ENCODE results near the gene DHRS1.

The DHRS1 gene

GRCh38 chr14:24260780-24261157 lies 38.8 kb downstream of the DHRS1 start:
- Histone ChIP-seq H3K4me1 (ENCODE audit: insufficient read depth, low read length) (no peaks in the 10 kb centered on the region), H3K9ac (ENCODE audit: low read depth, low read length) (no peak overlapping the region), H3K79me2 (ENCODE audit: insufficient read depth, low read length) (no peaks in the 10 kb centered on the region), H4K20me1 (ENCODE audit: insufficient read depth, low read length) (no peaks in the 10 kb centered on the region), H3K27ac (ENCODE audit: low read length) (no peak overlapping the region), H3K4me2 (ENCODE audit: insufficient read depth, low read length) (no peak overlapping the region), H3K4me3 (ENCODE audit: low read depth in 1 of 2, low read length in 2 of 2) (no peak overlapping the region), H3K27me3 (ENCODE audit: insufficient read depth, low read length, poor library complexity) (no peaks in the 10 kb centered on the region), H3K36me3 (ENCODE audit: insufficient read depth, low read length) (no peaks in the 10 kb centered on the region), H2AFZ (ENCODE audit: low read depth, low read length) (no peak overlapping the region), H3K9me3 (ENCODE audit: insufficient read depth, low read length, severe bottlenecking) (no peaks in the 10 kb centered on the region)
- no peak for DNase-seq
- ATAC-seq (ENCODE audit: insufficient read depth, low read depth) = no peak
- TF ChIP-seq CTCF (IDR thresholded peaks at IDR 0.05; ENCODE audit: borderline replicate concordance, extremely low read depth, low read length, poor library complexity, severe bottlenecking) = no peak
- no peak for TF ChIP-seq EZH2 (IDR thresholded peaks at IDR 0.05; ENCODE audit: borderline replicate concordance, low read depth, low read length, severe bottlenecking)

DNA sequence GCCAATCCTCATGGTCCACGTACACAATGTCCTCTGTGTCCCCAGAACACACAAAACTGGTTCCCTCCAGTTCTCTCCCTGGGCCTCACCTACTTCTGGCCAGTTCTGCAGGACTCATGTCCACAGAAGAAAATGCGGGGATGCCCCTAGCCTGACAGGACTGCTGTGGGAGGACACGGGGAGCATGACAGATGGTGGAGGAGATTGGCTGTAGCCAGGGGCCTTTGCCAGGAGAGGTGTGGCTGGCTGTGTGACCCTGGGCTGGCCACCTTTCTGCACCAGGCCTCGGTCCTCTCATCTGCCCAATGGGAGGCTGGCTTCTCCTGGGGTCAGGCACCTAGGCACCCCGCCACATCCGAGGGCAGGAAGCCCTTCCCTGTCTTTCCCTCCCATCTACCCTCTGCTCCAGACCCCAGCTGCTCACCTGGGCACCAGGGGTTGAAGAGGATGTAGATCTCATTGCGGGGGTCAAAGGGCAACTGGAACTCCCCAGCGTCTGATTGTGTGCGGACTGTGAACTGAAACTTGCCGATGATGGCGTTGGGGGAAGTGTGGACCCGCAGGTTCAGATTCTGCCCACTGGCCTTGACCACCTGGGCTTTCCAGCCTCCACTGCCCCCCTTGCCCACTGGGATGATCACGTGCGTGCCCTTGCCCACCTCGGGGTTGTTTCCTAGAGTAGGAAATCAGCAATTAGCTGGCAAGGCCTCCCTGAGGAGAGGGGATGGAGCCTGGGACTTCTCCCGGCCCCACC lies 39.4 kb downstream of the DHRS1 start:
- Histone ChIP-seq H3K9ac (ENCODE audit: low read depth, low read length) (no peak overlapping the region), H4K20me1 (ENCODE audit: insufficient read depth, low read length) (no peaks in the 10 kb centered on the region), H3K4me3 (ENCODE audit: low read depth in 1 of 2, low read length in 2 of 2) (no peak overlapping the region), H3K36me3 (ENCODE audit: insufficient read depth, low read length) (no peaks in the 10 kb centered on the region), H3K4me2 (ENCODE audit: insufficient read depth, low read length) (no peak overlapping the region), H3K27me3 (ENCODE audit: insufficient read depth, low read length, poor library complexity) (no peaks in the 10 kb centered on the region), H3K79me2 (ENCODE audit: insufficient read depth, low read length) (no peaks in the 10 kb centered on the region), H2AFZ (ENCODE audit: low read depth, low read length) (no peak overlapping the region), H3K4me1 (ENCODE audit: insufficient read depth, low read length) (no peaks in the 10 kb centered on the region), H3K9me3 (ENCODE audit: insufficient read depth, low read length, severe bottlenecking) (no peaks in the 10 kb centered on the region), H3K27ac (ENCODE audit: low read length) (no peak overlapping the region)
- TF ChIP-seq EZH2 (IDR thresholded peaks at IDR 0.05; ENCODE audit: borderline replicate concordance, low read depth, low read length, severe bottlenecking) (no peak), CTCF (IDR thresholded peaks at IDR 0.05; ENCODE audit: borderline replicate concordance, extremely low read depth, low read length, poor library complexity, severe bottlenecking) (no peak)
- no peak for DNase-seq
- no peak for ATAC-seq (ENCODE audit: insufficient read depth, low read depth)

GRCh38 chr14:24259282-24260025 lies 40.1 kb downstream of the DHRS1 start:
- Histone ChIP-seq H3K79me2 (ENCODE audit: insufficient read depth, low read length) (no peaks in the 10 kb centered on the region), H3K27ac (ENCODE audit: low read length) (no peak overlapping the region), H4K20me1 (ENCODE audit: insufficient read depth, low read length) (no peaks in the 10 kb centered on the region), H3K27me3 (ENCODE audit: insufficient read depth, low read length, poor library complexity) (no peaks in the 10 kb centered on the region), H2AFZ (ENCODE audit: low read depth, low read length) (no peak overlapping the region), H3K4me2 (ENCODE audit: insufficient read depth, low read length) (no peak overlapping the region), H3K36me3 (ENCODE audit: insufficient read depth, low read length) (no peaks in the 10 kb centered on the region), H3K9me3 (ENCODE audit: insufficient read depth, low read length, severe bottlenecking) (no peaks in the 10 kb centered on the region), H3K4me3 (ENCODE audit: low read depth in 1 of 2, low read length in 2 of 2) (no peak overlapping the region), H3K9ac (ENCODE audit: low read depth, low read length) (no peak overlapping the region), H3K4me1 (ENCODE audit: insufficient read depth, low read length) (no peaks in the 10 kb centered on the region)
- no peak for DNase-seq
- ATAC-seq (ENCODE audit: insufficient read depth, low read depth) = no peak
- no peak for TF ChIP-seq EZH2 (IDR thresholded peaks at IDR 0.05; ENCODE audit: borderline replicate concordance, low read depth, low read length, severe bottlenecking)
- TF ChIP-seq CTCF (IDR thresholded peaks at IDR 0.05; ENCODE audit: borderline replicate concordance, extremely low read depth, low read length, poor library complexity, severe bottlenecking) = no peak
